ENCODE measurements around the gene PIP4K2A.

DNA sequence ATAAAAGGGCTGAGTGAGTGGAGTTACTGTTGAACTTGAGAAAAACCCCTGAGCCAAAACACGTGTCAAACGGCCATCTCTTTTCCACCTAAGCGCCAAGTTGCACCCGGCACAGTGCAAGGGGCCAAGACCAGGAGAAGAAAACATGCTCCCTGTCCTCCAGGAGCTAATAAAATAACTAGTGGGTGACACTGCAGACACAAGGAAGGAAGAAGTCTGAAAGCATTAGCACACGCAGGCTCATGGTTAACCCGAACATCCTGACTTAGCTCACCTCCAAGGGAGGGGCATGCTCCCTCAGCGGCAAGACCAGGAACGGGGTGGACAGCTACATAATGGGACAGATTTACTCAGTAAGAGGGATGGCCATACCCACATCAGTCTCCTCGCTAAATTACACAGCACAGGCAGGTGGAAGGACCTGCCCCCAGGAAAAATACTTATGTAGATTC, 65.0 kb downstream of the PIP4K2A start:
- no peak for TF ChIP-seq CTCF (IDR thresholded peaks at IDR 0.05)
- no peak for TF ChIP-seq POLR2A (IDR thresholded peaks at IDR 0.05)
- TF ChIP-seq EP300 (IDR thresholded peaks at IDR 0.05), result no peak
